Measurements from ENCODE around the gene LAMB1. TPM values are rescaled to one million over a fixed set of nuclear protein-coding genes. Genes with fewer than 3 reads are reported as not detected.

The LAMB1 gene
- total RNA-seq, 1 experiment from 2014 or later, result 101 TPM

GRCh38 chr7:107874111-107874510 lies 128.8 kb downstream of the LAMB1 start:
- ChIA-PET CTCF (interaction anchor here (1.0 to 1.5 kb wide), 14 partner anchors 10 to 615 kb away, joined by 3 to 17 read pairs (median 4); partner anchors contain the start of gene CBLL1), POLR2A (interaction anchor here (1.2 kb wide), 1 partner anchor 131 kb away, joined by 5 read pairs; no protein-coding TSS in a partner anchor)
- Mint-ChIP-seq H3K4me1 (no peaks in the 10 kb centered on the region; the same call in 1 of the 2 replicates), H3K9me3 (no peaks in the 10 kb centered on the region), H3K4me3 (no peak overlapping the region), H3K27me3 (ENCODE audit: low read depth) (no peaks in the 10 kb centered on the region), H3K36me3 (no peaks in the 10 kb centered on the region), H3K27ac (no peak overlapping the region)
- TF ChIP-seq E2F5 (CRISPR knock-in tag; IDR thresholded peaks at IDR 0.05), result no peak
- TF ChIP-seq IRF2 (CRISPR knock-in tag; IDR thresholded peaks at IDR 0.05; ENCODE audit: borderline replicate concordance, low read depth), result no peak
- no peak for TF ChIP-seq OVOL2 (CRISPR knock-in tag; IDR thresholded peaks at IDR 0.05; ENCODE audit: borderline replicate concordance)
- TF ChIP-seq ZNF281 (CRISPR knock-in tag; IDR thresholded peaks at IDR 0.05), result no peak
- no peak for TF ChIP-seq ZNF138 (CRISPR knock-in tag; conservative IDR thresholded peaks at IDR 0.05)
- TF ChIP-seq NR2C2 (CRISPR knock-in tag; IDR thresholded peaks at IDR 0.05), result no peak
- no peak for TF ChIP-seq CREM (CRISPR knock-in tag; IDR thresholded peaks at IDR 0.05)
- no peak for TF ChIP-seq ZSCAN18 (CRISPR knock-in tag; IDR thresholded peaks at IDR 0.05)
- TF ChIP-seq MLX (CRISPR knock-in tag; IDR thresholded peaks at IDR 0.05), result no peak
- TF ChIP-seq GRHL2 (CRISPR knock-in tag; IDR thresholded peaks at IDR 0.05; ENCODE audit: insufficient replicate concordance, severe bottlenecking), result no peak
- no peak for TF ChIP-seq ZNF512 (CRISPR knock-in tag; IDR thresholded peaks at IDR 0.05; ENCODE audit: borderline replicate concordance)
- no peak for TF ChIP-seq TCF7 (CRISPR knock-in tag; IDR thresholded peaks at IDR 0.05; ENCODE audit: low read depth)
- TF ChIP-seq JUN (CRISPR knock-in tag; IDR thresholded peaks at IDR 0.05), result no peak
- TF ChIP-seq EMX1 (CRISPR knock-in tag; IDR thresholded peaks at IDR 0.05), result no peak
- TF ChIP-seq MAX (CRISPR knock-in tag; IDR thresholded peaks at IDR 0.05), result no peak
- no peak for TF ChIP-seq NFYB (CRISPR knock-in tag; conservative IDR thresholded peaks at IDR 0.05; ENCODE audit: low read depth)
- DNase-seq (ENCODE audit: low spot score) (no peak), ATAC-seq (no peak)

Other genes with a start within 250 kb of the LAMB1 start
- gene SLC26A3, start 199.9 kb downstream of the LAMB1 start, total RNA-seq (2021), result 0.28 to 0.44 TPM (median 0.30 TPM) in 3 replicates
- 72.1 to 79.9 TPM (median 75.6 TPM) in 3 replicates for gene DLD, start 112.0 kb downstream of the LAMB1 start, total RNA-seq (2021)
- gene LAMB4, start 127.2 kb upstream of the LAMB1 start, total RNA-seq (2021), result not detected in 3 replicates